G401 (cell line): ENCODE measurements around the gene B3GNT3. TPM values are rescaled to one million over a fixed set of nuclear protein-coding genes. Genes with fewer than 3 reads are reported as not detected.
A peak's percentile ranks its signal among the peaks of the same experiment; 100 is the strongest.

ENCODE experiments used
- DNase-seq: peaks from one replicate; pipeline ENCODE4 v3.0.0-alpha.2; 2015; ENCODE audit warnings: low spot score
- in situ Hi-C: cut with HindIII; loops from 2 replicates; pipeline ENCODE4 v1.10.0; 2016; ENCODE audit warnings: low sequenced_read_pairs, mixed read lengths
- total RNA-seq: library from RNA; depleted of rRNA; stranded (reverse); fragments of >200 nt; shearing (Covaris generic); gene quantifications from 2 replicates; pipeline ENCODE4 v1.2.3, GENCODE V29; 2014

B3GNT3 gene
- total RNA-seq, 1 experiment from 2014 or later = not detected

DNA sequence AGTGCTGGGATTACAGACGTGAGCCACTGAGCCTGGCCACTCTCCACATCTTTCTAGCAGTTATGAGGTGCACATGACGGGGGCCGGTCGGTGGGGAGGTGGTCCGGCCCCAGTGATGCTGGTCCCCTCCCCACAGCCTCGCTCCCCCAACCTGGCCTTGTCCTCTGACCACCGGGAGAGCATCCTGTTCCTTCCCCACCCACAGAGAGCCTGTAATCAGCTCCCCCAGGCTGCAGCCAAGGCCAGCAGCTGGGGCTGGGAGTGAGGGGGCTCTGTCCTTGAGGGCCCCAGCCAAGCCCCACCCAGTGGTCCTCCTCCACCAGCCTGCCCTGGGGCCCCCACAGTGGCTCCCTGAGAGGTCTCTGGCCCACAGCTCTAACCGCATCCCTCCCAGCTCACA is 29.4 kb downstream of the B3GNT3 start:
- DNase-seq = no peak
- in situ Hi-C loops = no loop called here

DNA sequence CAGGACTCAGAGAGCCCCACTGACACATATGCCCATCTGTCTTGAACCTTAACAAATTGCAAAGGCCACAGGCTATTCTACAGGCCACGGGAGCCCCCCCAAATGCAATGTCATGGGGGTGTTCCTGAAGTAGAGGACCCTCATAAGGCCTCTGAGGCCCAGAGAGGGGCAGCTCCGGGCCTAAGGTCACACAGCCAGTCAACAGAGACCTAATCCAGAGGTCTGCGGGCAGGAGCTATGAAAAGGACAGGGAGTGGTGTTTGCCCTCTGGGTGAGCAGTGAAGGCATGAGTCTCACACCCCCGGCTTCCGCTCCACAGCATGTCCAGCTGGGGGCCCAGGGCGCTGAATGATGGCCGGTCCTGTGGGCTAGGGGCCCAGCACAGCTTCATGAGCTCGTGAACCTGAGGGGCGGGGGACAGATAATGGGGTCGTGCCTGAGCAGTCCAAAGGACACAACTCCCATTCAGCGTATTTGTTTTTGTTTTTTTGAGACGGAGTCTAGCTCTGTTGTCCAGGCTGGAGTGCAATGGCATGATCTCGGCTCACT is 31.6 kb downstream of the B3GNT3 start:
- in situ Hi-C loops = no loop called here
- no peak for DNase-seq

GRCh38 chr19:17829855-17830566 is 35.1 kb downstream of the B3GNT3 start:
- in situ Hi-C loops = no loop called here
- peak; percentile 83 for DNase-seq

DNA sequence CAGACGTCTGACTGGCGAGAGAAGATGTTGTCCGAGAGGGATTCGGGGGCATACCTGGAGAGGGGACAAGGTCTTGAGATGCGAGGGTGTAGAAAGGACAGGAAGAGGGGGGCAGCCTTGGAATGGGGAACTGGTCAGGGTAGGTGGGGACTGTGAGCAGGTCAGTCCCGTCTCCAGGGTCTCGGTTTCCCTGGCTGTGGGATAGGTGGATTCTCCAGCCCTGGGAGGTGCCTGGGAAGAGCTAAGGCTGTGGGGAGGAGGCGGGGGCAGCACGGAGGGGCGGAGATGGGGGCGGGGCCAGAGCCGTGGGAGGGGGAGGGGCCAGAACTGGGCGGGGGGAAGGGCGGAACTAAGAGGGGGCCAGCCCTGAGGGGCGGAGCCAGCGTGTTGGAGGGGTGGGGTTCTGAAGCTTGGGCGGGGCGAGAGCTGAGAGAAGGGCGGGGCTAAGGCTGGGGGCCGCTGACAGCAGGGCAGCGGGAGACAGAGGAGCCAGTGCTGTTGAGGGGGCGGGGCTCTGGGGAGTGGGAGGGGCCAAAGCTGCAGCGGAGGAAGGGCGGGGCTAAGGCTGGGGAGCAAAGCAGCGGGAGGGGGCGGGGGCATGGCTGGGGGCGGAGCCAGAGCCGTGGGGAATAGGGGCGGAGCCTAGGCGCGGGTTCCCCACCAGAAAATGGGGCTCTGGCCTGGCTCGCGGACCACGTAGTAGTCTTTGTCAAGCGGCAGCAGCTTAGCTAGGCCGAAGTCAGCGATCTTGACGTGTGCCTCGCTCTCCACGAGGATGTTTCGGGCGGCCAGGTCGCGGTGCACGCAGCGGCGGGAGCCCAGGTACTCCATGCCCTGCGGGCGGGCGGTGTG is 35.9 kb downstream of the B3GNT3 start:
- DNase-seq = peak; percentile 99
- in situ Hi-C loops = no loop called here

- no peak for DNase-seq
- in situ Hi-C loops = no loop called here
These were observed 36.5 kb downstream of the B3GNT3 start for GRCh38 chr19:17831419-17831888.

- DNase-seq = no peak
- in situ Hi-C loops = no loop called here
These were observed 37.7 kb downstream of the B3GNT3 start for GRCh38 chr19:17832443-17833208.

DNA sequence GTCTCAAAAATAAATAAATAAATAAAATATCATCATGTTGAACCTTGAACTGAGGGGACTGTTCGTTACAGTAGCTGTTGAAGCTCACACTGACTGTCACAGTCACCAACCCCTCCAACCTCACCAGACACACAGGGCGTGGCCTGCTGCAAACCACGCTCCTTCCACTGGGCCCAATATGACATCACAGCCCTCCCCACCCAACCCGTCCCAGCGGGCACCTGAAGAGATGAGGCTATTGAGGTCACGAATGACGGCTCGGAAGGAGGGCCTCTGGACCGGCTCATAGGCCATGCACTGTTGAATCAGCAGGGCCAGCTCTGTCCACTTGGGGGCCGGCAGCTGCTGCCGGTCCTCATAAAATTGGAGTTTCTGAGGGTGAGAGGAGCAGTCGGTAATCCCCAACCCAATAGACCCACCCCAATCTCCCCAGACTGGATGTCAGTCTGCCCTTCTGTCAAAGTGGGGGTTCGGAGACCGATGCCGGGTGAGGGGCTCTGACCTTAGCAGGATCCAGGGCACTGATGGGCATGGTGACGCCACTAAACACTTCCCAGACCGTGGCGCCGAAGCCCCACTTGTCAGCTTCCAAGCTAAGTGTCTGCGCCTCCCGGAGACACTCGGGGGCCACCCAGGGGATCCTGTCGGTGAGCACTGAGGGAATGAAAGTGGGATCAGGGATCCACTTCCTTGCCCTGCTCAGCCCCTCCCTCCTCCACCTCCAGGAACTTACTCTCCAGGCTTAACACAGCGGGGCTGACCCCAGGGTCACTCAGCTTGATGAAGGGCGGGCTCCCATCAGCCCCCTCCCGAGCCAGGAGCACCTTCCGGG is 39.6 kb downstream of the B3GNT3 start:
- in situ Hi-C loops = no loop called here
- DNase-seq = no peak

DNA sequence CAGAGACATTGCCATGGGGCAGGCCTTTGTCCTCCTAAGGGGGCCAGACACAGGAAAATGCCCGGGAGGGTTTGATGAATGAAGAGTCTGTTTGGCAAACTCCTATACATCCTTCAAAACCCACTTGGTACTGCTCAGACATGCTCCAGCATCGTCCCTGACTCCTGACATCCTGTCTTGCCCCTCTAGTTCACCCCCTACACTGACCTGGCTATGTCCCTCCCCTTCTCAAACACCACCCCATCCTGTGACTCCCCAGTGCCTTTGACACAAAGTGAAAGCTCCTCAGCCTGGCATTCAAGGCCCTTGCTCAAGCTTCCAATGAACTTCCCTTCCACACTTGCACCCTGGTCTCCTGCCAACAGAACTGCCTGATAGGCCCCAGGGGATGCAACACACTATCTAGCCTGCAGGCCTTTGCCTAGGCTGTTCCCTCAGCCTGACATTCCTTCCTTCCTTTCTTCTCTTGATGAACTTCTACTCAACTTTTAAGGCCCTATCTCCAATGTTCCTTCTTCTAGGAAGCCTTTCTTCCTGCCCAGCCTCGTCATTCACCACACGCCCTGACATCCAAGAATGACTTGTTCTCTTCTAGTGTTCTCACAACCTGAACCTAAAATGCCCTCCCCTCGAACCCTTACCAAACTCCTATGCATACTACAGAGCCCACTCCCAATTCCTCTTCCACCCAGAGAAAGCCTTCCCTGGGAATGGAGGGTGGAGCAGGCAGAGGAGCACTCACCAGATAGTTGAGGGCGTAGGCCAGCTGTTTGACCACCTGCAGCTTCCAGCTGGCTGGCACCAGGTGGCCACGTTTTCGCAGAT is 40.5 kb downstream of the B3GNT3 start:
- in situ Hi-C loops = no loop called here
- DNase-seq = no peak

DNA sequence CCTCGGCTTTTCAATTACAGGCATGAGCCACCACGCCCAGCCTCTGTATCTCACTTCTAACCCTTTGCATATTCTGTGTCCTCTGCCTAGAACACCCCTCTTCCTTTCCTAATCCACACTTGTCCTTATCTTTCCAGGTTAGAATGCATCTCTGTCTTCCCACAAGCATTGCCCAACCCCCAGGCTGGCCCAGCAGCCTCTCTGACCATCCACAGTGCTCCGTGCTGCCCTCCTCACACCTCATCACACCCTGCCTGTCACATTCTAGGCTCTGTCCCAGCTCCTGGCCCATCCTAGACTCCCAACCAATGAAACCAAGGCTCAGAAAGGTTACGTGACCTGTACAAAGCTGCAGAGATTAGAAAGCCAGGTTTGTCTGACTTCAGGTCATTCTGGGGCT is 41.6 kb downstream of the B3GNT3 start:
- in situ Hi-C loops = no loop called here
- DNase-seq = peak; percentile 34

DNA sequence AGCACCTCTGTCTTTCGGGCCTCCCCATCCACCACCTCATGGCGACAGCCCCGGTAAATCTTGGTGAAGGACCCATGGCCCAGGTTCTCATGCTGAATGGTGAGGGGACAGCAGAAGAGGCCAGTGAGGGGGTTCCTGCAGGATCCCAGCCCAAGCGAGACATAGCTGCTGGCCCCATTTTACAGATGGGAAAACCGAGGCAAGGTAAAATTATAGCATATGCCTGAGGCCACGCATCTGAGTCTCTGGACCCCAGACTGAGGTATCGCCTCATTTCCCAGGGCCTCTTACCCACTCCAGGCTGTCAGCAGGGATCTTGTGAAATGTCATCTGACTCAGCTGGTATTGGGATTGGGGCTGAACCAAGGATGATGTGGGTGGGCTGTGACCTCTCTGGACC is 43.0 kb downstream of the B3GNT3 start:
- no peak for DNase-seq
- in situ Hi-C loops = no loop called here

DNA sequence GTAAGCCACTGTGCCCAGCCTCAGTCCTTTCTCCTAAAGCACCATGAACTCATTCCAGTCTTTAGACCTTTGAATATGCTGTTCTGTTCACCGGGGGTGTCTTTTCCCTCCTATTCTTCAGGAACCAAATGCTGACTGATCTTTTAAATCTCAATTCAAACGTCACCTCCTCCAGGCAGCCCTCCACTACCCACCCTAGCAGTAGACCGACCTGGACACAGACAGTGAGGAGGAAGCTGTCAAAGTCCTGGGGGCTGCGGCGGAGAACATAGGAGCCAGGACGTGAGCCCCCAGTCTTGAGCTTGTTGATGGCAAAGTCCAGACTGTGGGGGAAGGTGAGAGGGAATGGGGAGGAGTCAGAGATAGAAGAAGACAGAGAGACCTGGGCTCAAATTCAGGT is 45.1 kb downstream of the B3GNT3 start:
- in situ Hi-C loops = no loop called here

DNA sequence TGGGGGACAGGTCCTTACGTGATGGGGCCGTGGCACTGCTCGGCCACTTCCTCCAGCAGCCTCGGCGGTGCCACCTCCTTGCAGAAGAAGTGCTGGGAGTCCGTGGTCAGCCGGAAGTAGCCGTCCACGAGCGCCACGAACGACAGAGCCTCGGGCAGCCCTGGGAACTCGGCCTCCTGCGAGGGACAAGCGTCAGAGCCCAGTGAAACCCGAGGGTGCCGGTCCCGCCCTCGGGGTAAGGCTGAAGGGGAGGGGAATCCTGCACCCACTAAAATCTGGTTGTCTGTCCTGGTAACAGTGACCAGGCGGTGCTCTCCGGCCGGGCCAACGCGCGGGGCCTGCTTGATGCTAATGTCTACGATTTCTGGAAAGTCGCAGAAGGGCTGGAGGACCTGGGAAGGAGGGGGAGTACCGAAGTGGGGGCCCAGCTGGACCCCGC is 46.5 kb downstream of the B3GNT3 start:
- no peak for DNase-seq
- in situ Hi-C loops = no loop called here

More for the DNA sequence above, 45.1 kb downstream of the B3GNT3 start:
- DNase-seq = no peak

- in situ Hi-C loops = no loop called here
- DNase-seq = peak; percentile 94
These were observed 47.1 kb downstream of the B3GNT3 start for GRCh38 chr19:17841810-17842662.

DNA sequence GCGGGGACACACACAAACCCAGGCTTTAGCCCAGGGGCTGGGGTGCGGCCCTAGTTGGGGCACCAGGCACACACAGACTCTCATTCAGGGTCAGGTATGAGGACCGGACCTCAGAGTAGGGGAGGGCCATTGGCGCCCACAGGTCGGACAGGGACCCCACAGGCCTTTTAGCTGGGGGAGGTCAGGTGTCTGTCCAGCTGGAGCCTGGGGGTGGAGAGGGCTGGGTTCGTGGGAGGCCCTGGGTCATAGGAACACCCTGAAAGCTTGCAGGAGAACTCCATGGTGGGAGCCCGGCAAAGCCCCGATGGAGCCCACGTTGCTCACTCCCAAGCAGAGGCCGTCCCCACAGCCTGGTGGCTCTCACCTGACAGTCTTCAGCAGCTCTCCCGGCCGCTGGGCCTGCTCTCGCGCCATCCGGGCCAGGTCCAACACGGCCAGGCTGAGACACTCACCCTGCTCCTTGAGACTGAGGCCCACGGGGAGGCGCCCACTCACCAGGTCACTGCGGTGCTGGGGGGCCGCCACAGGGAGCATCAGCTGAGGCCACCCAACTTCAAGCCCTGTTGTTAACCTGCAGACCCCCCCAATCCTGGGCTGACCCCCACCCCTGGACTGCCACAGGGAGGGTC is 47.8 kb downstream of the B3GNT3 start:
- DNase-seq = no peak
- in situ Hi-C loops = no loop called here

DNA sequence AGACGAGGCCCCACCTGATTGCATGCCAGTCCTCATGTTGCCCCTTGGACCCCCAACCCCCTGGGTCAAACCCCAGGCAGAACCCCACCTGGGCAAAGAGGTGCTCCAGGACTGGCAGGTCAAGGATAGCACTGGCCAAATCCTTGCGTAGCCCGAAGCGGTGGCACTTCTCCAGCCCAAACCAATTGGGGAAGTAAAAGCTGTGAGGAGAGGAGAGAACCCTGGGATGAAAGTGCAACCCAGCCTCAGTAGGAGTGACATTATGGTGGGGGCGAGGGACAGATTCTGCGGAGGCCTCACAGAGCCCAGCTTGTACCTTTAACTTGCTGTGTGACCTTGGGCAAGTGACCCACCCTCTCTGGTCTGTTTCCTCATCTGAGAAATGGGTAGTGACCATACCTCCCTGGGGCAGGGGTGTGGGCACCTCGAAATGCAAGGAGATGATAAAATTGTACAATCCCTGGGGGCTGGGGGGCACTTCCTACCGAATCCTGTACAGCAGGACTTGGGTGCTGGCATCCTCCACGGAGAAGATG is 48.4 kb downstream of the B3GNT3 start:
- in situ Hi-C loops = no loop called here
- DNase-seq = no peak

DNA sequence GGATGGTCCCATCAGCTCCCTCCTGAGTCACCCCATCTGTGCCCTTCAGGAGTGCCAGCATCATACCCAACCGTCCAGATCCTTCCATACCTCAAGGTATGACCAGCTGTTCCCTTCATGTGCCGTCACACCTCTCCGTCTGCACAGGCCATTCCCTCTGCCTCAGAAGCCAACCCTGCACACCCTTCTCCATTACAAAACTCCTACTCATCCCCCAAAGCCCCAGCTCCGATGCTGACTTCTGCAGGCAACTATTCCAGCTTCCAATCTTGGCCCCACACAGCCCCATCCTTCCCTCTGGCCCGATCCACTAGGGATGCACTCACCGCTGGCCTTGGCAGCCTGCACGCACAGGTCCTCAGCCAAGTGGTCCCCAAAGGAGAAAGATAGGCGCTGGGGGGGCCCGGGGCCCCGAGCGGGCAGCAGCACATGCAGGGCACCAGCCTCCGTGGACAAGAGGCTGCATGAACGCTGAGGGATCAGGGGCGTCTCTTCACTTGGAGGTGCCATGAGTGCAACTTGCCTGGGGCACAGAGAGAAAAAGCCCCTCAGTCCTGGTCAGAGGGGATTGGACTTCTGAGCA is 49.1 kb downstream of the B3GNT3 start:
- in situ Hi-C loops = no loop called here
- DNase-seq = no peak
